Muscle layer of colon (tissue), 2 donors: ENCODE results near the gene TEAD4.

Experiments used
- H3K27ac ChIP-seq: one replicate; pipeline ENCODE4 v1.7.0; 2013; ENCODE audit warnings: low read depth, mild to moderate bottlenecking, low read length, moderate library complexity
- H3K27me3 ChIP-seq, 2 donors: one replicate each; pipeline ENCODE4 v1.7.0; 2013; ENCODE audit warnings: low read length in 2 of 2, mild to moderate bottlenecking in 2 of 2; ENCODE audit not compliant: insufficient read depth in 2 of 2, control insufficient read depth in 1 of 2
- H3K36me3 ChIP-seq: one replicate; pipeline ENCODE4 v1.7.0; 2013; ENCODE audit warnings: mild to moderate bottlenecking, low read length; ENCODE audit not compliant: insufficient read depth
- H3K4me1 ChIP-seq: one replicate; pipeline ENCODE4 v1.7.0; 2013; ENCODE audit warnings: mild to moderate bottlenecking, low read length; ENCODE audit not compliant: insufficient read depth
- H3K4me3 ChIP-seq, 2 donors: one replicate each; pipeline ENCODE4 v1.7.0; 2013; ENCODE audit warnings: low read length in 2 of 2, low read depth in 1 of 2, mild to moderate bottlenecking in 1 of 2, moderate library complexity in 1 of 2
- H3K9ac ChIP-seq: one replicate; pipeline ENCODE4 v1.7.0; 2013; ENCODE audit warnings: low read length
- H3K9me3 ChIP-seq: one replicate; pipeline ENCODE4 v1.7.0; 2013; ENCODE audit warnings: mild to moderate bottlenecking, low read length
- donor health status: abdominal sarcoma.
- donor health status: Adenocarcinoma of cecum.

TEAD4 gene

GRCh38 chr12:3087758-3088650 lies 128.8 kb downstream of the TEAD4 start:
- no peak overlapping the region for H3K4me3 ChIP-seq
- H3K9ac ChIP-seq: no peak overlapping the region
- H3K4me1 ChIP-seq: no peaks in the 10 kb centered on the region
- H3K27me3 ChIP-seq: no peaks in the 10 kb centered on the region
- H3K9me3 ChIP-seq: no peaks in the 10 kb centered on the region
- peaks cover 8% of the 10 kb centered on the region for H3K36me3 ChIP-seq
- H3K27ac ChIP-seq: no peak overlapping the region

- Histone ChIP-seq H3K36me3 (peaks cover 8% of the 10 kb centered on the region), H3K4me1 (no peaks in the 10 kb centered on the region), H3K9me3 (no peaks in the 10 kb centered on the region), H3K27ac (no peak overlapping the region), H3K4me3 (no peak overlapping the region), H3K27me3 (no peaks in the 10 kb centered on the region), H3K9ac (no peak overlapping the region)
Observed at GRCh38 chr12:3089588-3089987, 130.4 kb downstream of the TEAD4 start.
